Stomach (tissue), 4 donors: ENCODE results near the gene SERBP1.

ENCODE experiments used
- POLR2AphosphoS5 ChIP-seq, 3 donors: sonication (generic); formaldehyde crosslinking; IDR thresholded peaks; one replicate each; pipeline ENCODE4 v1.6.1; 2016; ENCODE audit warnings: antibody characterized with exemption in 3 of 3
- TF ChIP-seq, protein P1 (sequence below), 7 experiments: fragments of 450-650 bp in 4 of 7; fragments of 200-600 bp in 3 of 7; sonication (generic) in 3 of 7; IDR thresholded peaks; one replicate each; pipeline ENCODE4 v1.5.1; 2016 to 2019; ENCODE audit warnings: antibody characterized with exemption in 7 of 7, control low read depth in 2 of 7, mild to moderate bottlenecking in 1 of 7

- TF ChIP-seq, protein P1, sequence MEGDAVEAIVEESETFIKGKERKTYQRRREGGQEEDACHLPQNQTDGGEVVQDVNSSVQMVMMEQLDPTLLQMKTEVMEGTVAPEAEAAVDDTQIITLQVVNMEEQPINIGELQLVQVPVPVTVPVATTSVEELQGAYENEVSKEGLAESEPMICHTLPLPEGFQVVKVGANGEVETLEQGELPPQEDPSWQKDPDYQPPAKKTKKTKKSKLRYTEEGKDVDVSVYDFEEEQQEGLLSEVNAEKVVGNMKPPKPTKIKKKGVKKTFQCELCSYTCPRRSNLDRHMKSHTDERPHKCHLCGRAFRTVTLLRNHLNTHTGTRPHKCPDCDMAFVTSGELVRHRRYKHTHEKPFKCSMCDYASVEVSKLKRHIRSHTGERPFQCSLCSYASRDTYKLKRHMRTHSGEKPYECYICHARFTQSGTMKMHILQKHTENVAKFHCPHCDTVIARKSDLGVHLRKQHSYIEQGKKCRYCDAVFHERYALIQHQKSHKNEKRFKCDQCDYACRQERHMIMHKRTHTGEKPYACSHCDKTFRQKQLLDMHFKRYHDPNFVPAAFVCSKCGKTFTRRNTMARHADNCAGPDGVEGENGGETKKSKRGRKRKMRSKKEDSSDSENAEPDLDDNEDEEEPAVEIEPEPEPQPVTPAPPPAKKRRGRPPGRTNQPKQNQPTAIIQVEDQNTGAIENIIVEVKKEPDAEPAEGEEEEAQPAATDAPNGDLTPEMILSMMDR (IDR thresholded peaks at IDR 0.05) = no peak
- TF ChIP-seq POLR2AphosphoS5 (IDR thresholded peaks at IDR 0.05) = no peak
Measured at GRCh38 chr1:67361641-67362040, 68.6 kb downstream of the SERBP1 start.
